Endothelial cell (in vitro differentiated cells): ENCODE measurements around the gene SLC17A7. TPM values are rescaled to one million over a fixed set of nuclear protein-coding genes. Genes with fewer than 3 reads are reported as not detected.
"Not testable (repeated sequence)": the region's sequence is repeated elsewhere in the genome, so short reads cannot be mapped to it uniquely, and the experiment has no call there.

Experiments used
- DNase-seq: peaks from one replicate; pipeline ENCODE4 v3.0.0; 2021; ENCODE audit warnings: low spot score
- H3K27ac Mint-ChIP-seq: one replicate; pipeline ENCODE4 v1.8.0; 2021; ENCODE audit warnings: mixed read lengths, inconsistent platforms; ENCODE audit not compliant: unreplicated experiment
- H3K27me3 Mint-ChIP-seq: one replicate; pipeline ENCODE4 v1.8.0; 2021; ENCODE audit warnings: mild to moderate bottlenecking, moderate library complexity, mixed read lengths, inconsistent platforms; ENCODE audit not compliant: unreplicated experiment
- H3K36me3 Mint-ChIP-seq: one replicate; pipeline ENCODE4 v1.8.0; 2021; ENCODE audit warnings: mild to moderate bottlenecking, low read depth, mixed read lengths, inconsistent platforms; ENCODE audit not compliant: unreplicated experiment
- H3K4me1 Mint-ChIP-seq: one replicate; pipeline ENCODE4 v1.8.0; 2021; ENCODE audit warnings: mild to moderate bottlenecking, mixed read lengths, inconsistent platforms; ENCODE audit not compliant: unreplicated experiment
- H3K4me3 Mint-ChIP-seq: one replicate; pipeline ENCODE4 v1.8.0; 2021; ENCODE audit warnings: mild to moderate bottlenecking, mixed read lengths, inconsistent platforms; ENCODE audit not compliant: unreplicated experiment
- H3K9me3 Mint-ChIP-seq: one replicate; pipeline ENCODE4 v1.8.0; 2021; ENCODE audit warnings: mixed read lengths, inconsistent platforms; ENCODE audit not compliant: unreplicated experiment
- CTCF ChIP-seq: fragments of 200-600 bp; sonication (generic); IDR thresholded peaks from one replicate; pipeline ENCODE4 v1.5.0; 2021; ENCODE audit warnings: antibody characterized with exemption; ENCODE audit not compliant: unreplicated experiment
- total RNA-seq: library from RNA; stranded (reverse); fragmentation: NEBNext Ultra II Directional; extraction: Animal tissue kit (Norgen Biotek cat#: 25700); gene quantifications from one replicate; pipeline ENCODE4 v1.2.1, GENCODE V29; 2021; ENCODE audit not compliant: unreplicated experiment

The SLC17A7 gene
- total RNA-seq, 1 donor from 2014 or later = 0.92 TPM

GRCh38 chr19:49463960-49464740, 22.8 kb upstream of the SLC17A7 start:
- DNase-seq = no peak
- Mint-ChIP-seq H3K36me3 (peaks cover 6% of the 10 kb centered on the region), H3K27ac (no peak overlapping the region), H3K27me3 (peaks cover 6% of the 10 kb centered on the region), H3K4me3 (no peak overlapping the region), H3K4me1 (no peaks in the 10 kb centered on the region), H3K9me3 (no peaks in the 10 kb centered on the region)
- no peak for TF ChIP-seq CTCF

GRCh38 chr19:49462492-49462891, 21.2 kb upstream of the SLC17A7 start:
- Mint-ChIP-seq H3K4me3 (no peak overlapping the region), H3K9me3 (no peaks in the 10 kb centered on the region), H3K36me3 (peaks cover 6% of the 10 kb centered on the region), H3K27ac (no peak overlapping the region), H3K4me1 (no peaks in the 10 kb centered on the region), H3K27me3 (peaks cover 8% of the 10 kb centered on the region)
- TF ChIP-seq CTCF = no peak
- no peak for DNase-seq

- no peak for DNase-seq
- Mint-ChIP-seq H3K27ac (no peak overlapping the region), H3K9me3 (no peaks in the 10 kb centered on the region), H3K36me3 (peaks cover 10% of the 10 kb centered on the region), H3K4me1 (no peaks in the 10 kb centered on the region), H3K4me3 (no peak overlapping the region), H3K27me3 (peaks cover 9% of the 10 kb centered on the region)
- no peak for TF ChIP-seq CTCF
Measured at GRCh38 chr19:49461656-49462055, 20.3 kb upstream of the SLC17A7 start.

GRCh38 chr19:49461130-49461529, 19.8 kb upstream of the SLC17A7 start:
- H3K27ac Mint-ChIP-seq, H3K9me3 Mint-ChIP-seq, H3K27me3 Mint-ChIP-seq, H3K36me3 Mint-ChIP-seq, H3K4me1 Mint-ChIP-seq, H3K4me3 Mint-ChIP-seq, DNase-seq: not testable (repeated sequence)

- H3K4me1 Mint-ChIP-seq = peaks cover under 1% of the 10 kb centered on the region
- no peak for DNase-seq
Measured at GRCh38 chr19:49459388-49459787, 18.1 kb upstream of the SLC17A7 start.

More at GRCh38 chr19:49459388-49459787, 18.1 kb upstream of the SLC17A7 start:
- no peaks in the 10 kb centered on the region for H3K9me3 Mint-ChIP-seq
- no peak overlapping the region for H3K4me3 Mint-ChIP-seq
- no peak for TF ChIP-seq CTCF
- no peak overlapping the region for H3K27ac Mint-ChIP-seq
- peaks cover 7% of the 10 kb centered on the region for H3K36me3 Mint-ChIP-seq
- H3K27me3 Mint-ChIP-seq = peaks cover 12% of the 10 kb centered on the region
